ENCODE data around the gene CLPSL1.
A peak's percentile ranks its signal among the peaks of the same experiment; 100 is the strongest.

Gene CLPSL1

GRCh38 chr6:35797837-35798526 is 17.2 kb downstream of the CLPSL1 start:
- DNase-seq, result no peak

GRCh38 chr6:35798706-35799105 is 17.9 kb downstream of the CLPSL1 start:
- no peak for DNase-seq

GRCh38 chr6:35801148-35801547 is 20.3 kb downstream of the CLPSL1 start:
- DNase-seq, result no peak

- DNase-seq, result peak; percentile 14 to 22
These were observed 24.3 kb downstream of the CLPSL1 start, which contains the start of gene LHFPL5 for GRCh38 chr6:35804996-35805736. TSS of gene LHFPL5 (plus strand) at chr6:35805352. CDS start at chr6:35805671, 319 bp downstream.

GRCh38 chr6:35808688-35809087 is 27.9 kb downstream of the CLPSL1 start:
- peak; percentile 67 to 89 for DNase-seq

GRCh38 chr6:35809809-35810208 is 29.0 kb downstream of the CLPSL1 start:
- no peak for DNase-seq

GRCh38 chr6:35810971-35811698 is 30.3 kb downstream of the CLPSL1 start:
- DNase-seq, result no peak

- no peak for DNase-seq
These were observed 30.8 kb downstream of the CLPSL1 start for GRCh38 chr6:35811699-35811995.

GRCh38 chr6:35817515-35817914 is 36.7 kb downstream of the CLPSL1 start:
- DNase-seq, result no peak

GRCh38 chr6:35823601-35824000 is 42.8 kb downstream of the CLPSL1 start:
- no peak for DNase-seq

- DNase-seq, result no peak
These were observed 43.9 kb downstream of the CLPSL1 start for GRCh38 chr6:35824552-35825192.

- no peak for DNase-seq
These were observed 48.5 kb downstream of the CLPSL1 start for GRCh38 chr6:35829306-35829705.

GRCh38 chr6:35831257-35832007 is 50.6 kb downstream of the CLPSL1 start:
- no peak for DNase-seq

GRCh38 chr6:35833536-35833935 is 52.7 kb downstream of the CLPSL1 start:
- DNase-seq, result no peak

Measured in NCI-H187 (cell line).